Measurements from ENCODE around the gene MAGED4.
A peak's percentile ranks its signal among the peaks of the same experiment; 100 is the strongest.
"Not testable (repeated sequence)": the region's sequence is repeated elsewhere in the genome, so short reads cannot be mapped to it uniquely, and the experiment has no call there.

MAGED4 gene

GRCh38 chrX:52184440-52185077 is at the start of gene MAGED4:
MAGED4 (plus strand) TSS chrX:52184888; CDS start chrX:52185923, 1,035 bp downstream.
- ATAC-seq, result peak; percentile 49
- not testable (repeated sequence) for H3K27me3 Mint-ChIP-seq, H3K4me1 Mint-ChIP-seq

DNA sequence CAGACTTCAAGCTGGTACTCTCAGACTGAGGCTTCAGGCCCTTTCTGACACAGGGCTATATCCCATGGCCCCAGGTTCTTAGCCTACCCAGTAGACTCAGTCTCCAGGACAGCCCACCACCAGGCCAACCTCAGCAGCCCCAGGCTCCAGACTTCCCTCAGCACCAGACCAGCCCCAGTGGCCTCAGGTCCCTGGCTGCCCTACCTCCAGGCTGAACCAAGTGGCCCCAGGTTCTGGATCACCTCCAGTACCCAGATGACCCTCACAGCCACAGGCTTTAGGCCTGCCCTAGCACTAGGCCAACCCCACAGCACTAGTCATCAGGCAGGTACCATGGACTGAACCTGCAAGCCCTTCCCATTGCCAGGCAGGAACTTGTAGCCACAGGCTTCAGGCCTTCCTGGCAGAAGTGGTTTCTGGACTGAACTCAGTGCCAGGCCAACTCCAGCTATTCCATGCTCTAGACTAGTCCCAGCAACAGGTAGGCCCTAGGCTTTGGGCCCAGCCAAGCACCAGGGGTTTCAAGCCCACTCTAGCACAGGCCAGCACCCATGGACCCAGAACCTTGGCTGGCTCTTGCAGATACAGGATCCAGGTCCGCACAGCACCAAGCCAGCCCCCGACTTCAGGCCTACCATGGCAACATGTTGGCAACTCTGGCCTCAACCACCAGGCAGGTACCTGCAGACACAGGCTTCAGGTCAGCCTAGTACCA is 45.7 kb upstream of the MAGED4 start:
- Mint-ChIP-seq H3K4me3 (no peak overlapping the region), H3K4me1 (no peaks in the 10 kb centered on the region), H3K9me3 (no peaks in the 10 kb centered on the region), H3K36me3 (ENCODE audit: low read depth) (no peaks in the 10 kb centered on the region), H3K27ac (no peak overlapping the region), H3K27me3 (no peaks in the 10 kb centered on the region)
- ATAC-seq (no peak), DNase-seq (no peak)

More at GRCh38 chrX:52184440-52185077, at the start of gene MAGED4:
- not testable (repeated sequence) for DNase-seq; H3K27ac Mint-ChIP-seq; H3K4me3 Mint-ChIP-seq; H3K36me3 Mint-ChIP-seq (ENCODE audit: low read depth); H3K9me3 Mint-ChIP-seq

DNA sequence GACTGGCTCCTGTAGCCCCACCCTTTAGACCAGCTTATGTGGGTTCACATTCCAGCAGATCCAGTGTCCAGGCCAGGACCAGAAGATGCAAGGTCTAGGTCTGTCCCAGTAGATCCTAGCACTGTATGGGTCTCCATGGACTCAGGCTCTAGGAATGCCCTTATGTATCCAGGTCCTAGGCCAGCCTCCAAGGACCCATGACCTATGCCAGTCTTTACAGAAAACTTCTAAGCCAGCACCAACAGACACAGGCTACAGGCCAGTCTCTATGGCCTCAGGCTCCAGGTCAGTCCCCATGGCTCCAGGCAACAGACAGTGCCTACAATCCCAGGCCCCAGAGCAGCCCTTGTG is 45.2 kb upstream of the MAGED4 start:
- no peaks in the 10 kb centered on the region for H3K27me3 Mint-ChIP-seq
- H3K9me3 Mint-ChIP-seq, result no peaks in the 10 kb centered on the region
- no peak overlapping the region for H3K4me3 Mint-ChIP-seq
- ATAC-seq, result no peak
- H3K4me1 Mint-ChIP-seq, result no peaks in the 10 kb centered on the region
- H3K27ac Mint-ChIP-seq, result no peak overlapping the region
- no peak for DNase-seq
- no peaks in the 10 kb centered on the region for H3K36me3 Mint-ChIP-seq (ENCODE audit: low read depth)

DNA sequence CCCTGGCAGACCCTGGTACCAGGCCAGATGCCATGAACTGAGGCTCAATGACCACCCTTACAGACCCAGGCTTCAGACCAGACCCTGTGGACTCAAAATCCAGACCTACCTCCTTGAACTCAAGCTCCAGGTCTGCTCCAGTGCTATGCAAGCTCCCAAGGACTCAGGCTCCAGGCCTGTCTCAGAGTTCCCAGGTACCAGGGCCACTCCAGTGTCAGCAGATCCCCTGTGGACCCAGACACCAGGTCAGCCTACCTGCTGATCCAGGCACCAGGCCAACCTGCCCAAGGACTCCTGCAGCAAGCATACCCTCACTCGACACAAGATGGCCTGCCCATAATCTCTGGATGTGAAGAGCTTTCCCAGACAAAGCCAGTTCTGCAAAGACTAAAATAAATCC is 44.7 kb upstream of the MAGED4 start:
- Mint-ChIP-seq H3K36me3 (ENCODE audit: low read depth) (no peaks in the 10 kb centered on the region), H3K27ac (no peak overlapping the region), H3K4me1 (no peaks in the 10 kb centered on the region), H3K4me3 (no peak overlapping the region), H3K27me3 (no peaks in the 10 kb centered on the region), H3K9me3 (no peaks in the 10 kb centered on the region)
- DNase-seq (no peak), ATAC-seq (no peak)

- H3K36me3 Mint-ChIP-seq (ENCODE audit: low read depth); H3K9me3 Mint-ChIP-seq: not testable (repeated sequence)
Measured at GRCh38 chrX:52150667-52151066, 34.0 kb upstream of the MAGED4 start.

DNA sequence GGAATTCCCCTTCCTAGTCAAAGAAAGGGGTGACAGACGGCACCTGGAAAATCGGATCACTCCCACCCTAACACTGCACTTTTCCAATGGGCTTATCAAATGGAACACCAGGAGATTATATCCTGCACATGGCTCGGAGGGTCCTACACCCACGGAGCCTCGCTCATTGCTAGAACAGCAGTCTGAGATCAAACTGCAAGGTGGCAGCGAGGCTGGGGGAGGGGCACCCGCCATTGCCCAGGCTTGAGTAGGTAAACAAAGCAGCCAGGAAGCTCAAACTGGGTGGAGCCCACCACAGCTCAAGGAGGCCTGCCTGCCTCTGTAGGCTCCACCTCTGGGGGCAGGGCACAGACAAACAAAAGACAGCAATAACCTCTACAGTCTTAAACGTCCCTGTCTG is 24.5 kb upstream of the MAGED4 start:
- H3K27me3 Mint-ChIP-seq; DNase-seq; H3K36me3 Mint-ChIP-seq (ENCODE audit: low read depth); H3K4me1 Mint-ChIP-seq; H3K4me3 Mint-ChIP-seq; H3K27ac Mint-ChIP-seq; ATAC-seq; H3K9me3 Mint-ChIP-seq: not testable (repeated sequence)

More at GRCh38 chrX:52150667-52151066, 34.0 kb upstream of the MAGED4 start:
- not testable (repeated sequence) for ATAC-seq, H3K27me3 Mint-ChIP-seq, H3K4me1 Mint-ChIP-seq, H3K27ac Mint-ChIP-seq, H3K4me3 Mint-ChIP-seq, DNase-seq

- H3K27me3 Mint-ChIP-seq, result peaks cover 10% of the 10 kb centered on the region
- H3K9me3 Mint-ChIP-seq, result no peaks in the 10 kb centered on the region
- H3K4me1 Mint-ChIP-seq, result no peaks in the 10 kb centered on the region
- DNase-seq (no peak), ATAC-seq (no peak)
- H3K36me3 Mint-ChIP-seq (ENCODE audit: low read depth), result no peaks in the 10 kb centered on the region
- H3K27ac Mint-ChIP-seq, result no peak overlapping the region
- H3K4me3 Mint-ChIP-seq, result no peak overlapping the region
Measured at GRCh38 chrX:52166840-52167239, 17.8 kb upstream of the MAGED4 start.

DNA sequence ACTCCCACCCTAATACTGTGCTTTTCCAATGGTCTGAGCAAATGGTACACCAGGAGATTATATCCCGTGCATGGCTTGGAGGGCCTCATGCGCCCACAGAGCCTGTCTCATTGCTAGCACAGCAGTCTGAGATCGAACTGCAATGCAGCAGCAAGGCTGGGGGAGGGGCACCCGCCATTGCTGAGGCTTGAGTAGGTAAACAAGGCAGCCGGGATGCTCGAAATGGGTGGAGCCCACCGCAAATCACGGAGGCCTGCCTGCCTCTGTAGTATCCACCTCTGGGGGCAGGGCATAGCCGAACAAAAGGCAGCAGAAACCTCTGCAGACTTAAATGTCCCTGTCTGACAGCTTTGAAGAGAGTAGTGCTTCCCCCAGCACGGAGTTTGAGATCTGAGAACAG is 13.6 kb upstream of the MAGED4 start:
- not testable (repeated sequence) for DNase-seq; ATAC-seq; H3K4me1 Mint-ChIP-seq; H3K9me3 Mint-ChIP-seq; H3K4me3 Mint-ChIP-seq; H3K27ac Mint-ChIP-seq; H3K36me3 Mint-ChIP-seq (ENCODE audit: low read depth)
- H3K27me3 Mint-ChIP-seq, result peaks cover 21% of the 10 kb centered on the region

- not testable (repeated sequence) for H3K9me3 Mint-ChIP-seq; H3K27me3 Mint-ChIP-seq; ATAC-seq; H3K4me3 Mint-ChIP-seq; H3K4me1 Mint-ChIP-seq; H3K27ac Mint-ChIP-seq; DNase-seq; H3K36me3 Mint-ChIP-seq (ENCODE audit: low read depth)
Measured at GRCh38 chrX:52185078-52185453, 378 bp downstream of the MAGED4 start.

DNA sequence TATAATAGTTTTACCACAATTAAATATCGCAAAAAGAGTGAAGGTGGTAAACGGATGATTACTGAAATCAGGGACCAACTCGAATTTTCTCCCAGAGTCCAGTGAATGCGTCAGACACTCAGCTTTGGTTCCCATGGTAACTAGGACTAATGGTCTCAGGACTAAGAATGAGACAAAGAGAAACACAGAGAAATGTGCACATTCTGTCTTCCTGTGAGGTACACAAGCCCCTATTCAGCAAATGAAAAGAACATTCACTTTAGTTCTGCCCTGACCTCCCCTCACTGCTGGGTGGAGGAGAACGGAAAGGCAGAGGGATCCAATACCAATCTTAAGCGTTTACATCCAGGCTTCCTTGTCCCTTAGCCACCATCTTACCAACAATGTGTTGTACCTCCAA is 26.7 kb downstream of the MAGED4 start:
- H3K4me3 Mint-ChIP-seq; H3K27ac Mint-ChIP-seq; DNase-seq; ATAC-seq; H3K36me3 Mint-ChIP-seq (ENCODE audit: low read depth); H3K27me3 Mint-ChIP-seq; H3K4me1 Mint-ChIP-seq; H3K9me3 Mint-ChIP-seq: not testable (repeated sequence)

DNA sequence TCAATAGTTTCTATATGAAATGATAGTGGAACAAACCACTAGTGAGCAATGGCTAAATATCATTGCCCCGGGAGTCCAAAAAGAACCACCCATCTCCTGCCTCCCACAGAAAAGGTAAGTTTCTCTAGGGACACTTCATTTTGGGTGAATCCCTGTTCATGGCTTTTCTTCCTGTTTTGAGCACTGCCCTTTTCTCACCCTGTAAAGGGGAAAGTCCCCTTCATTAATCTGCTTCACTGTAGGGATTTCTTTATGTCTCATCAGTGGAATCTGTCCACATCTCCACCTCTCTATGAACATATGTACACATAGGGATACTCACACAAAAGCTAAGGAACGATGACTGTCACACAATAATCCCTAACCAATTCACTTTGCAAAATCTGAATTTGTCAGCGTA is 28.6 kb downstream of the MAGED4 start:
- H3K27me3 Mint-ChIP-seq, result peaks cover 4% of the 10 kb centered on the region
- no peak for ATAC-seq
- H3K4me3 Mint-ChIP-seq, result no peak overlapping the region
- no peaks in the 10 kb centered on the region for H3K4me1 Mint-ChIP-seq
- no peaks in the 10 kb centered on the region for H3K9me3 Mint-ChIP-seq
- DNase-seq, result no peak
- no peaks in the 10 kb centered on the region for H3K36me3 Mint-ChIP-seq (ENCODE audit: low read depth)
- H3K27ac Mint-ChIP-seq, result no peak overlapping the region

DNA sequence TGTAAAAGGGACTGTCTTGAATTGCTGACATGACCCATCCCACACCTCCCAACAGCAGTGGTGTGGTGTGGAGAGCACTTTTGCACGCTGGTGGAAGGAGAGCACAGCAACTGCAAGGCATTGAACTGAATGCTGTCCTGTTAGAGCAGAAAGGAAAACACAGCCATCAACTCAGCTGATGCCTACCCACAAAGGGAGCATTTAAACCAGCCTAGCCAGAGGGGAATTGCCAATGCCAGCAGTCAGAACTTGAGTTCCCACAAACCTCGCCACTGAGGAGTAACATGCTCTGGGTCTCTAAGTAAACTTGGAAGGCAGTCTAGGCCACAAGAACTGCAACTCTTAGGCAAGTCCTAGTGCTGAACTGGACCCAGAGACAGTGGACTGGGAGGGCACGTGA is 31.9 kb downstream of the MAGED4 start:
- DNase-seq, result no peak
- Mint-ChIP-seq H3K4me1 (no peaks in the 10 kb centered on the region), H3K27ac (no peak overlapping the region), H3K4me3 (no peak overlapping the region), H3K36me3 (ENCODE audit: low read depth) (no peaks in the 10 kb centered on the region), H3K9me3 (no peaks in the 10 kb centered on the region), H3K27me3 (peaks cover 4% of the 10 kb centered on the region)
- no peak for ATAC-seq

DNA sequence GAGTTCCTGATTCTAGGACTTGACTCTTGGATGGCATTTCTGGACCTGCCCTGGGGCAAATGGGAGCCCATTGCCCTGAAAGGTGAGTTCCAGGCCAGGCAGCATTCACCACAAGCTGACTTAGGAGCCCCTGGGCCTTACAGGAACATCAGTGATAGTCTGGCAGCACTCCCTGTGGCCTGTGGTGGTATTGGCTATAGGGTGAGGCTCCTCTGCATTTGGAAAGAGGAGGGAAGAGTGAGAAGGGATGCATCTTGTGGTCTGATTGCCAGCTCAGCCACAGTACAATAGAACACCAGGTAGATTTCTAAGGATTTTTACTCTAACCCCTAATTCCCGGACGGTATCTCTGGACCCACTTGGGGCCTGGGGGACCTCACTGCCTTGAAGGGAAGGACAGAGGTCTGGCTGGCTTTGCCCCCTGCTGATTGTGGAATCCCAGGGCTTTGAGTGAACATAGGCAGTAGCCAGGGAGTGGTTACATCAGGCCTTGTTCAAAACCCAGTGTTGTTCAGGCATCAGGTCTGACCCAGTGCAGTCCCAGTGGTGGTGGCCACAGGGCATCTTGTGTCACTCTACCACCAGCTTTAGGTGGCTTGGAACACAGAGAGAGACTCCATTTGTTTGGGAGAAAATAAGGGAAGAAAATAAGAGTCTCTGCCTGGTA is 32.9 kb downstream of the MAGED4 start:
- ATAC-seq (no peak), DNase-seq (no peak)
- Mint-ChIP-seq H3K9me3 (no peaks in the 10 kb centered on the region), H3K36me3 (ENCODE audit: low read depth) (no peaks in the 10 kb centered on the region), H3K4me1 (no peaks in the 10 kb centered on the region), H3K27ac (no peak overlapping the region), H3K27me3 (peaks cover 4% of the 10 kb centered on the region), H3K4me3 (no peak overlapping the region)

DNA sequence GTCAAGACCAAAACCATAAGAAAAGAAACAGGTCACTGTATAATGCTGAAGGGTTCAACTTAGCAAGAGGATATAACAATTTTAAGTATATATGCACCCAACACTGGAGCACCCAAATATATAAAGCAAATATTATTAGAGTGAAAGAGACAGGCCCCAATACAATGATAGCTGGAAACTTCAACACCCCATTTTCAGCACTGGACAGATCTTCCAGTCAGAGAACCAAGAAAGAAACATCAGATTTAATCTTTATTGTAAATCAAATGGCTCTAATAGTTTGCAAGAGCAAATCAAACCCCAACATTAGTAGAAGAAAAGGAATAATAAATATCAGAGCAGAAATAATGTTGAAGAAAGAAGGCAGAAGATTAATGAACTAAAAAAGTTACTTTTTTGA is 36.2 kb downstream of the MAGED4 start:
- ATAC-seq, result no peak
- Mint-ChIP-seq H3K36me3 (ENCODE audit: low read depth) (no peaks in the 10 kb centered on the region), H3K9me3 (no peaks in the 10 kb centered on the region), H3K4me1 (no peaks in the 10 kb centered on the region), H3K27ac (no peak overlapping the region), H3K4me3 (no peak overlapping the region), H3K27me3 (no peaks in the 10 kb centered on the region)
- DNase-seq, result no peak

Measured in activated naive CD8-positive, alpha-beta T cell treated with anti-CD3 and anti-CD28 coated beads, Interleukin-2, amount 50 U/mL, for 24 hours (primary cell).